Cardiac fibroblast (primary cell): ENCODE results near the gene C14orf119.

Experiments used
- DNase-seq, 2 donors: peaks; one replicate each; pipeline versions ENCODE4 v3.0.0 to v3.0.0-alpha.2; 2010; ENCODE audit warnings: low read depth in 2 of 2
- H3K4me3 ChIP-seq, 2 donors: replicated peaks in 1 of 2; 1 replicate in 1 of 2; 2 replicates in 1 of 2; pipeline ENCODE4 v1.5.1; 2011; ENCODE audit warnings: low read depth in 2 of 2, low read length in 2 of 2, mild to moderate bottlenecking in 2 of 2, moderate library complexity in 1 of 2
- TF ChIP-seq, protein P1 (sequence below): IDR thresholded peaks from one replicate; pipeline ENCODE4 v1.5.1; 2011; ENCODE audit warnings: low read depth, mild to moderate bottlenecking, low read length, inconsistent platforms

The C14orf119 gene

GRCh38 chr14:23052182-23052623, 43.1 kb upstream of the C14orf119 start:
- peak in 1 of 2 donors; percentile 36 for DNase-seq
- TF ChIP-seq, protein P1, sequence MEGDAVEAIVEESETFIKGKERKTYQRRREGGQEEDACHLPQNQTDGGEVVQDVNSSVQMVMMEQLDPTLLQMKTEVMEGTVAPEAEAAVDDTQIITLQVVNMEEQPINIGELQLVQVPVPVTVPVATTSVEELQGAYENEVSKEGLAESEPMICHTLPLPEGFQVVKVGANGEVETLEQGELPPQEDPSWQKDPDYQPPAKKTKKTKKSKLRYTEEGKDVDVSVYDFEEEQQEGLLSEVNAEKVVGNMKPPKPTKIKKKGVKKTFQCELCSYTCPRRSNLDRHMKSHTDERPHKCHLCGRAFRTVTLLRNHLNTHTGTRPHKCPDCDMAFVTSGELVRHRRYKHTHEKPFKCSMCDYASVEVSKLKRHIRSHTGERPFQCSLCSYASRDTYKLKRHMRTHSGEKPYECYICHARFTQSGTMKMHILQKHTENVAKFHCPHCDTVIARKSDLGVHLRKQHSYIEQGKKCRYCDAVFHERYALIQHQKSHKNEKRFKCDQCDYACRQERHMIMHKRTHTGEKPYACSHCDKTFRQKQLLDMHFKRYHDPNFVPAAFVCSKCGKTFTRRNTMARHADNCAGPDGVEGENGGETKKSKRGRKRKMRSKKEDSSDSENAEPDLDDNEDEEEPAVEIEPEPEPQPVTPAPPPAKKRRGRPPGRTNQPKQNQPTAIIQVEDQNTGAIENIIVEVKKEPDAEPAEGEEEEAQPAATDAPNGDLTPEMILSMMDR = no peak
- H3K4me3 ChIP-seq = no peak overlapping the region

GRCh38 chr14:23052671-23053070, 42.6 kb upstream of the C14orf119 start:
- H3K4me3 ChIP-seq = no peak overlapping the region
- DNase-seq = no peak
- TF ChIP-seq, protein P1 = no peak

- TF ChIP-seq, protein P1 = no peak
- no peak overlapping the region for H3K4me3 ChIP-seq
- DNase-seq = no peak
Measured at GRCh38 chr14:23053426-23053825, 41.9 kb upstream of the C14orf119 start.

DNA sequence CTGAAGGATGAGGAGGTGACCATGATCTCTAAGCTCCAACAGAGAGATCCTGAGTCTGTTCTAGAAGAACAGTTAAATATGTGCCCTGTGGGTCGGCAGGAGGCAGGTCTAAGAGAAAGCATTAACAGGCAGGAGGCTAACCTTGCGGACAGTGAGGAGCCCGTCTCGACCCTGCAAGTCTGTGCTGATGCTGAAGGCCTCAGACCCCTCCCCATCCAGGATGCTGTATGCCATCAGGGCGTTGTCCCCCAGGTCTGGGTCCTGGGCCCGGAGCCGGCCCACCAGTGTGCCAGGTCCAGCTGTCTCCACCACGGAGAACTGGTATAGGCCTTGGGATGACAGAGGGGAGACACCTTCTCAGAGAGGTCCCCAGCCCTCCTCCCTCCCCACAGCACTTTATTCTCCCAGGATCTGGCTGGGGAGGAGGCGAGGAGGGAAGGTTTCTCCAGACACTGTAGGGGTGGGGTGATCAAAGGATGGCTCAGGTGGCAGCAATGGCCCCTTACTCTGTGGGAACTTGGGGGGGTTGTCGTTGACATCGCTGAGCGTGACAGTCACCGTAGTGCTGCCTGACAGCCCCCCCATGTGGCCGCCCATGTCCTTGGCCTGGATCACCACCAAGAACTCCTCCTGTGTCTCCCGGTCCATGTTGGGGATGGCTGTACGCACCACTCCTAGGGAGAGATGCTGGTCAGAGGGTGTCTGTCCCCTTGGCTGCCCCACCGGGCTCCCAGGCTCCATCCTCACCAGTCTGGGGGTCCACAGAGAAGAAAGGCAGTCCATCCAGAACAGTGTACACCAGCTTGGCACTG, 41.1 kb upstream of the C14orf119 start:
- H3K4me3 ChIP-seq = no peak overlapping the region
- TF ChIP-seq, protein P1 = peak; percentile 27
- DNase-seq = peak in 1 of 2 donors; percentile 12

GRCh38 chr14:23055147-23055550, 40.2 kb upstream of the C14orf119 start:
- TF ChIP-seq, protein P1 = no peak
- no peak for DNase-seq
- H3K4me3 ChIP-seq = no peak overlapping the region

GRCh38 chr14:23055621-23056144, 39.6 kb upstream of the C14orf119 start:
- H3K4me3 ChIP-seq = no peak overlapping the region
- peak in 1 of 2 donors; percentile 34 for DNase-seq

More at GRCh38 chr14:23055621-23056144, 39.6 kb upstream of the C14orf119 start:
- TF ChIP-seq, protein P1 = no peak
